8988T (cell line): ENCODE measurements around the gene STK32B.

Experiments
- DNase-seq: peaks from one replicate; pipeline ENCODE4 v3.0.0; 2011

STK32B gene

DNA sequence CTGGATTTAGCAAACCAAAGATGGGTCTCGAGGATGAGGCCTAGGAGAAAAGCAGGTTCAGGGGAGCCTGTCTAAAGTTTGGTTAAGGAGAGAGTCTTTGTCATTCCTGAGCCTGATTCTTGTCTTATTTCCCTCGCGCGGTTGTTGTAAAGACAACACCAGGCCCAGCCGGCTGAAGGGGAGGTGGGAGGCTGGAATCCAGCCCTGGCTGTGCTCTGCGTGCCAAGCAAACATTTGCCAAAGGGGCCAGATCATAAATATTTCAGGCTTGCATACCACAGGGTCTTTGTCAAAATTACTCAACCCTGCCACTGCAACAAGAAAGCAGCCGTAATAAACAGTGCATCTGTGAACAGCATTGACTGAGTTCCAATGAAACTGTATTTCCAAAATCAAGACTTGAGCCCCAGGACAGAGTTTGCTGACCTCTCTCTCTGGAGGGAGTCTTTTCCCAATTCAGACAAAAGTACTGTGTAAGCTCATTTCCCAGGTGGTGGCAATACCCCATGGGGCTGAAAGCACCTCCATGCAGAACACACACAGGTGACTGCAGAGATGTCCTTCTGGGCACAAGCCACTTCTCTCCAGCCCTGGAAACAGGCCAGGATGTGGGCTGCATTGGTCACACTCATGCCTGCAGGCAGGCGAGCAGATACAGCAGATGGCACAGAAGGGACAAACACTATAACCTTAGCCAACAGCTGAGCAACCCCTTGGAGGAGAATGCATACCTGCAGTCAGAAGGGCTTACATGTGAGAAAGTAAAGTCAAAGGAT is 320.3 kb downstream of the STK32B start:
- DNase-seq, result no peak

DNA sequence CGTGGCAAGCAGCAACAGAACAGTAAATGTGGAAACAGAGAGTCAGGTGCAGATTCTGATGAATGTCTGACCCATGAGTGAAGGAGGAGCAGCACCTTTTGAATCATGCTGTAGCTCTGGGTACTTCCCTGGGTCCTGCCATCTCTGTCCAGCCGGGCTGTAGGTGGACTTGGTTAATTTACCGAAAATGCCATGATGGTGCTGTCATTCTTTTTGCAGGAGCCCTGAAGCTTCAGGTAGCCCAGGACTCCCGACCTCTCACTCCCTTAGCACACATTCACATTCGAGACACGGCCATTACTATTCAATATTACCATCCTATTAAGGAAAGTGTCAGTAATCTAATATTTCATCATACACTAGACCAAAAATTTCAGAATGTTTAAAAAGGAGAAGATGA is 320.9 kb downstream of the STK32B start:
- DNase-seq, result no peak

DNA sequence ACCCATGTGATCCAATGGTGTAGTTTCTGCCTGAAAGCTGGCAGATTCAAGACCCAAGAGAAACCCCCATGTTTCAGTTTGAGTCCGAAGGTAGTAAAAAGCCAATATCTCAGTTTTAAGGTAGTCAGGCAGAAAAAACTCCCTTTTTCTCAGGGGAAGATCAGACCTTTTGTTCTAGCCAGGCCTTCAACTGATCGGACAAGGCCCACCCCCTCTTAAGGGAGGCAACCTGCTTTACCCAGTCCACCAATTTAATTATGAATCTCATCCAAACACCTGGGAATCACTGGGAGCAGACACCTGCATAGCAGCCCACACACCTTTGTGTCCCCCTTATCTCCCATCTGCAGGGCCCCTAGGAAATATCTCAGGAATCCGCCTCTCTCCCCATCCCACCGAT is 322.0 kb downstream of the STK32B start:
- no peak for DNase-seq

DNA sequence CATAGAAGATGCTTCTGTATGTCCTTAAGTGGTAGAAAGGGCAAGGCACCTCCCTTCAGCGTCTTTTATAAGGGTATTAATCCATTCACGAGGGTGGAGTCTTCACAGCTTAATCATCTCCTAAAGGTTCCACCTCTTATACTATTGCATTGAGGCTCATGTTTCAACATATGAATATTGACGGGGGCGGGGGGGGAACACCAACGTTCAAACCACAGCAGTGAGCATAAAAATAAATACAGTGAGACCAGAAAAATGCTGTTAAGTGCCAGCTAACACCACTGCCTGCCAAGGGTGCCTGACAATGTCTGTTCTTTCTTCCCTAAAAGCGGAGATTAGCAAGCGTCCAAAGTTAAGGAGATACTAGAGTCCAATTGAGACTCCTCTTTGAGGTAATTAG is 323.3 kb downstream of the STK32B start:
- no peak for DNase-seq

DNA sequence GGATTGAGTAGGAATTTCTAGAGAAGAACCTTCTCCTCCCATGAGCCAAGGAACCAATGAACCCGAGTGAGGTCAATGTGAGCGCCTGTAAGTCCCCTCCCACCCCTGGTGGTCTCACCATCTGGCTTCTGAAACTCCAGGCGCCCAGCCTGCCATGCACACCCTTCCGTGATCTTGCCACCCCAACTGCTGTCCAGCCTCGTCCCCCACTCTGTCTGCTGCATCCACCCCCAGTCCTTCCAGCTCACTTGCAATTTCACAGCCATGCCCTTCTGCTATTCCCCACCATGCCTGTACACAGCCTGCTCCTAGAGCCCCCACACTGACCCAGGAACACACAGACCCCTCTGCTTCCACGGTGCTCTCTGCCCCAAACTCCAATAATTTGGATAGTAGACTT is 323.7 kb downstream of the STK32B start:
- DNase-seq, result no peak

DNA sequence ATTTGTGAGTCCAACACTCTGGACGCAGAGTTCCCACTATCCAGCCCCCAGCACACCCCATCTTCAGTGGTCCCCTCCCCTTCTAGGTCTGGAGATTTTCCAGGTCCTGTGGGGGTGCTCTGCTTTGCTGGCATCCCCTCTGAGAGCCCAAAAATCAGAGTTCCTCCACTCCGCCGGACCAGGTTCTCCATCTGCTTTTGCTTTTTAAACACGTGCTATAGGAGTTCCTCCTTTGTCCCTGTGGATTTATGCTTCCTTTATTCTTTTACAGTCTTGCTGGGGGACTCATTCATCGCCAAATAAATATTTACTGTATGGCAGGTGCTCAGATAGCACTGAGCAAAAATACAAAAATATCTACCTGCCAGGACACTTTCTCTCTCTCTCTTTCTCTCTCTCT is 324.7 kb downstream of the STK32B start:
- DNase-seq, result no peak

DNA sequence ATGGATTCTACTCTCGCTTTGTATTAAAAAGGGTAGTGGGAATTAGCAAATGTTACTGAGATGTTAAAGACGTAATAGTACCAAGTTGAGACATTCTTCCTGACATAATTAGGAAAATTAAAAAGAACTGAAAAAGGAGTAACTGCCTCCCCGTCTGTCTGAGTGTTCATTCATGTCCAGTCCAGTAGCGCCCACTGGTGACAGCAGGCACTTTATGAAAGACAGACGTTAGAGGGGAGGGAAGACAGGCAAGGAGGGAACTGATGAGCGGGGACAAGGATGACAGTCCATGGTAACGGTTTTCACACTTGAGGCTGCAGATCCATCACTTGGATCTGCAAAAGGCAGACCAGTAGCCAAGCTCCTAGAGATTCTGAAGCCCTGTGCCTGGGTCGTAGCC is 326.7 kb downstream of the STK32B start:
- DNase-seq, result no peak

DNA sequence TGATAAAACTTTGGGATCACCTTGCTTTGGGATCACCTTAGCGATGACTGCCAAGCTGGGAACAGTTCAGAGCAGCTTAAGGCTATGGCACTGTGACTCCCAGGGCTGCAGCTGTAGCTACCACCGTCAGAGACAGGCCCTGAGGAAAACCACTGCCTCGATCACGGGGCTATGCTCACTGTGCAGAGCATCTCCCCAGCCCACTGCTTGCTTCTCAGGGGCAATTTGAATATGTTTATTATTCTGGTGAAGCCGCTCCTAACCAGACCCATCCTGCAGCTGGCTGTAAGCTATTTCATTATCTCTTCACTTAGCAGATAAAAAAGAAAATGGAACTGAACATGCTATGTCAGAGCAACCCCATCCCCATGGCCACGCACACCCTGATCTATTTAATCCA is 328.6 kb downstream of the STK32B start:
- DNase-seq, result no peak

DNA sequence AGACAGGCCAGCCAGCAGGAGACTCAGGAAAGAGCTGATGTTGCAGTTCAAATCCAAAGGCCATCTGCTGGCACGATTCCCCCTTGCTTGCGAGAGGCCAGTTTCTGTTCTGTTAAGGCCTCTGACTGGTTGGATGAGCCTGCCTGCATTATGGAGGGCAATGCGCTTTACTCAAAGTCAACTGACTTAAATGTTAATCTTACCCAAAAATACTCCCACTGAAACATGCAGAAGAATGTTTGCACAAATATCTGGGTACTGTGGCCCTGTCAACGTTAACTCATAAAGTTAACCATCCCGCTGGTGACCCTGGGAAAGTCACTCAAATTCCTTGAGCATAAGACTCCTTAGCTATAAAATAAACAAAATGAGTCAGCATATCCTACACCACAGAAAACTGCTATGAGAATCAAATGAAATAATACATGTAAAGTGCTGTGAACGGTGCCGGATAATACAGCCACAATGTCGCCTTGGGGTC is 330.7 kb downstream of the STK32B start:
- DNase-seq, result no peak

DNA sequence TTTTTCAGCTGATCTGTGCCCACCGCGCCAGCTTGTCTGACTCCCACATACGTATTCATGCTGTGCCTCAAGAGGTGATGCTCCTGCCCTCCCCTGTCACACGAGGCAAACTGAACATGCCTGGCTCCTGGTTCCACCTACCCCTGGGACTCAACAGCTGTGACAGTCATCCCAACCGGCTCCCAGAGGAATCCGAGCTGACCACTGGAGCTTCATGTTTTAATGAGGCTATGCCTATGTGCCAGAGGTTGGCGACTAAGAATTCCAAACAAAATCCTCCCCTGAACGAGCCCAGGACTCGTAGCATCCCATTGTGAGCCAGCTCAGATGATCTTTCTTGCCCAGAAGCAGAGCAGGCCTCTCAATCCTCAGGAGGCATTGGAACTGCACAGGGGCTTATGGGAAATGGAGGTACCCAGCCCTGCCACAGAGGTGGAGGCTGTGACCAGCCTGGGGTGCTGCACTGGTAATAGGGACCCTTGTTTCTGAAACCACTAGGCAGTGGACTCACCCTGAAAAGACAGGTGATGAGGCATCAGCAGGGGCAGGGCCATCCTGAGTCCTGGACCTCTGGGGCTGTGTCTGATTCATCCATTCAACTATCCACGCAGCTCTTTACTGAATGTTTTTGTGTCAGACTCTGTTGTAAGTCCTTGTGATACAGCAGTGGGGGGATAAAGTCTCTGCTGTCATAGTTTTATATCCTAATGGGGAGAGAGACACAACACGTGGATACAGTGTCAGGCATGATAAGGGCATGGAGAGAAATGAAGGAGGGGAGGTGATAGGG is 332.1 kb downstream of the STK32B start:
- no peak for DNase-seq

DNA sequence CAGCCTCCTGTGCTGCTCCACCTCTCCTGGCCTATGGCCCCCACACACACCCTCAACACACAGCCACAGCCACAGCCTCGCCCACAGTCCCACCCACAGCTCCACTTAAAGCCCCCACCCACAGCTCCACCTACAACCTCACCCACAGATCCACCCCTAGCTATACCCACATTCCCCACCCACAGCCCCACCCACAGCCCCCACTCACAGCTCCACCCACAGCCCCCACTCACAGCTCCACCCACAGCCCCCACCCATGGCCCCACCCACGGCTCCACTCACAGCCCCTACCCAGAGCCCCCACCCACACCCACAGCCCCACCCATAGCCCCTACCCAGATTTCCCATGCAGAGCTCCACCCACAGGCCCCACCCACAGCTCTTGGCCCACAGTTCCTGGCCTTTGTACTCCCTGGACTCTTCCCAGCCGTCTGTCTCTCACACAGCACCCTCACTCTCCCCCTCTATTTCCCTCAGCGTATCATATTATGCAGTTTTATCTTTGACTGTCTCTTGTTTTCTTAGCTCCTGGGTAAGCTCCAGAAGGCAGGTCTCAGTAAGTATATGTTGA is 334.5 kb downstream of the STK32B start:
- DNase-seq, result no peak

DNA sequence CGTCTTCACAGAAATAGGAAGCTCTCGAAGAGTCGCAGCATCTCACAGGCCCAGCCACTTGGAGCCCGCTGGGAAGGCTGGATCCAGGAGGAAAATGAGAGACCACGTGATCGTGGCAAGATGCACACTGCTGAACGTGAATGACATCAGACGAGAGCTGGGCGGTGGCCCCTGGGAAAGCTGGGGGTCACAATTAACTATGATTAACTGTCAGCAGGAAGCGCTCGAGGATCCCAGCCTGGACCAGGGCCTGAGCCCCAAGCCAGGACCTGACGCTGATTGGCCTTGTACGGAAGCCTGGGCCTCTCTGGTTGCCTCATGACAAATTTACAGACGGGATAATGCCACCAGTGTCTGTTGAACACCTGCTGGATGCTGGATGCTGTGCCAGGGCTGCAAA is 335.6 kb downstream of the STK32B start:
- no peak for DNase-seq

DNA sequence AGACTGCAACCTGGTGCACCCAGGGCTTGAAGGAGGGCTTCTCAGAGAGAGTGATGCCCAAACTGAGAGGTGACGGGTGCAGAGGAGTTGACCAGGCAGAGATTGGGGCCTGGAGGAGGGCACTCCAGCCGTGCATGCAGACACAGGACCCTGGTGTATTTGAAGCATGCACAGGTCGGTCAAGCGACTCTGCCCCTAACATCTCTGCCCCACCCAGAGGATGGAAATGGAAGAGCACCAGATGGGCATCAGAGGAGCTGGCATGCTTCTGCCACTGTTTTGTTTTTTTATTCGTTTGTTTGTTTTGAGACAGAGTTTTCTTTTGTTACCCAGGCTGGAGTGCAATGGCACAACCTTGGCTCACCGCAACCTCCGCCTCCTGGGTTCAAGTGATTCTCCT is 336.2 kb downstream of the STK32B start:
- DNase-seq, result peak; percentile 57

DNA sequence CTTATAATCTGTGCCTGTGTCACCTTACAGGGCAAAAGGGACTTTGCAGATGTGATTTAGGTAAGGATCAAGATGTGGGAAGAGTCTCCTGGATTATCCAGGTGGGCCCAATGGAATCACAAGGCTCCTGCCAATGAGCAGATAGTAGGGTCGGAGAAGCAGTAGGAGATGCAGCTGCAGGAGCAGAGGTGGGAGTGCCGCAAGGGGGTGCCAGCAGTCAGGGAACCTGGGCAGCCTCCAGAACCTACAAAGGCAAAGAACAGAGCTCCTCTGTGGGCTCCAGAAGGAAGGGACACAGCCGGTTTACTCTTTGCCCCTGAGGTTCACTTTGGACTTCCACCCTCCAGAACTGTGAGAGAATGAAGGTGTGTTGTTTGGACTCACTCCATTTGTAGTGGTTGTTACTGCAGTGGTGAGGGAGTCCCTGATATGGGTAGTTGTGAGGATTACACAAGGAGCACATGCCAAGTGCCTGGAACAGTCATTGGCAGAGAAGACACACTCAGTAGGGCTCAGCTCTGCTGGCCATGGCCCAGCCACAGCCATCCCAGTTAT is 338.6 kb downstream of the STK32B start:
- DNase-seq, result no peak

DNA sequence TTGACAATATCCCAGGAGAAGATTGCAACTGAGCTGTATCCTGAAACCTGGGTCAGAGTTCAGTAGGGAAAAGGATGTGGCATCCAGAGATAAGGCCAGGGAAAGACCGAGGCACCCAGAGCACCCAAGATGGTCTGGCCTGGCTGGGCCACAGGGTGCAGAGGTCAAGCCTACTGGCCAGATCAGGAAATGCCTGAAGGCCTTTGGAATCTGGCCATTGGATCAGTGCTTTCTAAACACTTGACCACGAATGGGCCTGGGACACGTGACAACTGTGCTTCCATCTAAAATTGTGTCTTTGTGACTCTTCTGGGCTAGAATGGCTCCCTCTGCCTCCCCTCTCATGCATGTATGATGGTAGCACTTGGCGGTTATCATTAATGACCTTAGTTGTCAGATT is 340.2 kb downstream of the STK32B start:
- no peak for DNase-seq

DNA sequence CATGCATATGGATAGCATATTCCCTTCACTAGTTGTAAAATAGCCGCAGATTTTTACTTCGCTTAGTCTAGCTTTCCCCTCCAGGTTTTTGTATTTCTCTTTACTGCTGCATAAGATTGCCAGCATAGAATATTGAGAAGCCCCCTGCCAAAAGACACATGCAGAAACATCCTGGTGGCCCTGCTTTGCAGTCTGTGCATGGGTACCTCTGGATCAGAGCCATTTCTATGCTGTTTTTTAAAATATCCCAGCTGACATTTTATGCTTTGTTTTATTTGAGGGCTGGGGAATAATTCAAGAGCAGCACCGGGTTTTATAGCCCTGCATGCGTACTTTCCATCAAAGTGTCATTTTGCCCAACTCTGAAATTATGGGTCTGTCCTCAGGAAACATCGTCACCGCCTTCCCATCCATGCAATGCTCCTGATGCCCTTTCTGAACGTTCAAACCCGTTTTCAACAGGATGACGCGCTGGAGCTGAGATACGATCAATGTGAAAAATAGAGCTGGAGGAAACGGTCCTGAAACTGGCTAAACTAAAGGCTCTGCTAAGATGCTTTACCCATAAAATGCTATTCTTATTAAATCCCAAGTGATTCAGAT is 342.7 kb downstream of the STK32B start:
- no peak for DNase-seq

DNA sequence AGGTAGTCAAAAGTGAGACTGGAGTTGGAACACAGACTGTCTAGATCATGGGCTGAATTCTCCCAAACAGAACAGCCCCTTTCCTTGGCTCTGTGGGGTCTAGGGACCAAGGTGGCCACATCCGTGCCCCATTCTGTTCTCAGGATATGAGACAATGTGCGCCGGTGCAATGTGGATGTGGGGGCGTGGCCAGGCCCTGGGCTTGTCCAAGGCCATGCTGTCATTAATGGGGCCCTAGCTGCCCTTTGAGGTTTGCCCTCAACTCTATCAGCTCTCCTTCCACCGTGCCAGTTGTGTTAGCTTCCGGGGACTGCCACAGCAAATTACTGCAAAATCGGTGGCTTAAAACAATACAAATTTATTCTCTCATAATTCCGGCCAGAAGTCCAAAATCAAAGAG is 344.5 kb downstream of the STK32B start:
- DNase-seq, result no peak

DNA sequence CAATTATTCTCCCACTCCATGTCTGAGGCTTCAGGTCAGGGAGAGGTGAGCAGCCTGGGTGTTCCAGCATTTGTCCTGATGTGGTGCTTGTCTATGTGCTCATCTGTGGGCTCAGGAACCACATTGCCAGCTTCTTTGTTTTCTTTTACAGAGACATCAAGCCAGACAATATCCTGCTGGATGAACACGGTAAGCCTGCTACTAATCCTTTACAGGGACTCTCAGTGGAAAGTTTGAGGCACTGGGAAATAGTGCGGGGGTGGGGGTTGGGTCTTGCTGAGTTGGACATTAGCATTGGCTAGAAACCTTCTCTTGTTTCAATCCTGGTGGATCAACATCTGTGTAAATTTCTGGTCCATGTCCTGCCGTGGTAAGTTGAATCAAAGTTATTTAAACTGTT is 346.8 kb downstream of the STK32B start:
- DNase-seq, result no peak

DNA sequence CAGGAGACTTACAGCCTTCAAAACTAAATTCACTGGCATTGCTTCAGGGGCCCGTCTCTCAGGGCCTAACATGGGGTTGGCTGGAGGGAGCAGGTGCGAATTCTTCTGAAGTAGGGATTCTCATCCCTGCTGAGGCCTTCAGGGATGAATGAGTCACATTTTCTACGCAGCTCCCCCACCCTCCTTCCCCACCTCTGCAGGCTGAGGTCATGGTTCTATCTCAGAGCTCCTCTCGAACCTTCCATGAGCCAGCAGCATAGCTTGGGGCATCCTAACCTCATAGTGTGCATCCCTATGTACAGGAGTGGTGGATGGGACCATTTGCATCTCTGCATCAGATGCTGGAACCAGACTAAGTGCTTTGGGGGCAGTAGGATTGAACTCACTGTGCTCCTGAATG is 347.8 kb downstream of the STK32B start:
- DNase-seq, result no peak

DNA sequence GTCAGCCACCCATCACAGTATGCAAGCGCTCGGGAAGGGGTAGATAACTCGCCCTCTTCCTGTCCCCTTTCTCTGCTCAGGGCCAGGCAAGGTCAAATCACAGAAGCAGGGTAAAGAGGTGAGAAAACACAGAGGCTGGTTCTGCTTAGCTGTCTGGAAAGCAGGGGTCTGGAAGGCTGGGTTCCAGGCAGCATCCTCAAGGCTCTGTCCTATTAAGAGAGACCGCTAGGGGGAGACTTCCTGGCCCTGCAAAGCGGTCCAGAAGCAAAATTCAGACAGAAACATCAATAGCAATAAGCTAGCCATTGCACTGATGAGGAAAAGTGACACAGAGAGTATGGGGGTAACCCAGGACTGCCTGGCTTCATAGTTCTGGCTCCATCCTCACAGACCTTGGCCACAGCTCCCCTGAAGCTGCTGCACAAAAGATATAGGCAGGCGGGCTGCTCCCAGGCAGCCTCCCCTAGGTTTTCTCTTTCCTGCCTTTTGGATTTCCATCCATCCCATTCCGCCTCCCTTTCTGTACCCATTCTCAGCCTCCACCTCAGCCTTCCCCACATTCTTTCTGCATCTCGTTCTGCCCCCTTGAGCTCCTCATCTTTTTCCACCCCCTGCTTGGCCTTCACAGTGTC is 348.6 kb downstream of the STK32B start:
- peak; percentile 59 for DNase-seq

DNA sequence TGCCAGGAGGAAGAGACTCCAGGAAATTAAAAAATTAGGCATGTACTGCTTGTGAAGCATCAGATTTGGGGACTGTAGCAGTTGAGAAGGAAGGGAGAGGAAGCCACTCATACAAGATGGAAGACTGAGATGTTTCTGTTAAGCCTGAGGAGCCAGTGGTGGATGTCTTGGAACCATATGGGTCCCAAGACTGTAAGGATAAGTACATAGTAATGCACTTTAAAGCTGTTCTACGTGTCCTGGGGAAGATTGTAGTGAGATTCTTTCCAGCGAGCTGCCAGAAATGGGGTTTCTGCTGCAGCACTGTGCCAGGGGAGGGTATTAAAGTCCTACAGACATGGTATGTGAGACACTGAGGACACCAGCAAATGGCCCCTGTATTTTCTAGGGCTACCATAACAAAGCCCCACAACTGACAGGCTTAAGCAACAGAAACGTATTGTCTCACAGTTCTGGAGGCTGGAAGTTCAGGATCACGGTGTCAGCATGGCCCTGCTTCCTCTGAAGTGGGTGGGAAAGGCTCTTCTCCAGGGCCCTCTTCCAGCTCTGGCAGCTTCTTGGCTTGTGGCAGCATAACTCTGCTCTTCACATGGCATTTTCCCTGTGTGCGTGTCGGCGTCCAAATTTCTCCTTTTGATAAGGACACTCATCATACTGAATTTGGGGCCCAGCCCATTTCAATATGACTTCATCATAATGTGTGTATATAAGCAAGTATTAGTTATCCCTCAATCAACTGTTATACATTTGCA is 352.6 kb downstream of the STK32B start:
- DNase-seq, result no peak

DNA sequence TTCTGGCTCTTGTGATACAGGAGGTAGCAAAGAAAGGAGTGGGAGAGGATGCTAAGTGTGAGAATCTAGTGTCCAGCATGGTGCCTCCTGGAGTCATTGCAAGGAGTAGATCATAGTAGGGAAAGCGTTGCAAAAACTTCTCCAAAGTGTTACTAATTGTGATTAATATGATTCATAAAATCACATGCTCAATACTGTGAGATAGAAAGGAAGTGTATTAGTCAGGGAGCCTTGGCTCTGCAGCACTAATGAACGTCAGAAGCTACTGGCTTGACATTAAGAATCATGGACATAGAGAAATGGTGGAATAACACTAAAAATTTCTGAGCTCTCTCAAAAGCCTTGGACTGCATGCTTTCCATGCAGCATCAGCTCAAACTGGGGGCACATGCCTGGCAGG is 358.0 kb downstream of the STK32B start:
- DNase-seq, result no peak
